Measurements from ENCODE around the gene MAX. TPM values are rescaled to one million over a fixed set of nuclear protein-coding genes. Genes with fewer than 3 reads are reported as not detected.

MAX gene
- total and polyA plus RNA-seq, 9 of the 15 experiments (the other 6 are each of a cell fraction or from before 2014, with no cell fraction given), result 15.4 to 96.5 (median 51.6) TPM

GRCh38 chr14:65057695-65058094 is 44.6 kb downstream of the MAX start:
- Histone ChIP-seq H3K9me3 (replicated peaks; ENCODE audit: control insufficient read depth, insufficient read depth, low read depth, low read length) (no peaks in the 10 kb centered on the region), H3K79me2 (ENCODE audit: control insufficient read depth, insufficient read depth, low read length) (no peaks in the 10 kb centered on the region), H3K4me3 (no peak overlapping the region), H3K4me2 (ENCODE audit: insufficient read depth, low read length) (no peak overlapping the region), H3K9me1 (ENCODE audit: control insufficient read depth, insufficient read depth, low read length) (no peaks in the 10 kb centered on the region), H2AFZ (ENCODE audit: low read depth, low read length) (no peak overlapping the region), H3K27me3 (ENCODE audit: control insufficient read depth in 2 of 2, insufficient read depth in 2 of 2, low read length in 2 of 2) (no peaks in the 10 kb centered on the region), H3K4me1 (replicated peaks in 1 of 2; ENCODE audit: control insufficient read depth in 2 of 2, insufficient read depth in 2 of 2, low read length in 2 of 2) (peaks cover 0 to 3% of the 10 kb centered on the region in 2 experiments; a peak in 3 of 5 replicates), H3K36me3 (ENCODE audit: control insufficient read depth, insufficient read depth, low read length) (peaks cover 48% of the 10 kb centered on the region; the same call in 2 of the 3 replicates), H3K27ac (ENCODE audit: extremely low read depth, low read depth, low read length) (peak overlapping the region; percentile 23; the same call in 2 of the 3 replicates), H4K20me1 (replicated peaks; ENCODE audit: control insufficient read depth, insufficient read depth, low read length) (no peaks in the 10 kb centered on the region), H3K9ac (ENCODE audit: insufficient read depth in 1 of 2, low read depth in 2 of 2, low read length in 2 of 2) (no peak overlapping the region)
- peak in 1 of 4 experiments; percentile 18 for DNase-seq (ENCODE audit: extremely low read depth in 1 of 4, low spot score in 3 of 4)
- peak; percentile 64 for ATAC-seq
- POLR2A ChIA-PET, result no interaction called here
- intact Hi-C loops (cut with micrococcal nuclease) (no loop called here), in situ Hi-C loops (cut with MboI) (no loop called here)
- peak; percentile 65 for FAIRE-seq
- peak; percentile 85 for TF ChIP-seq ZBTB17 (CRISPR knock-in tag; IDR thresholded peaks at IDR 0.05)
- peak in 1 of 2 experiments; percentile 58; a peak in 1 of 4 replicates for TF ChIP-seq MLLT1 (IDR thresholded peaks at IDR 0.05)
- no peak for TF ChIP-seq ZEB2 (IDR thresholded peaks at IDR 0.05)
- no peak for TF ChIP-seq NR2F6 (CRISPR knock-in tag; IDR thresholded peaks at IDR 0.05)
- 0 out of 2 replicates have a peak, but pooled peaks have one; percentile 40 for TF ChIP-seq KLF1 (tag; IDR thresholded peaks at IDR 0.05)
- no TSS peak for BruUV-seq (replicated peaks)
- CTCF ChIA-PET (ENCODE audit: low intra/inter-chr PET ratio), result no interaction called here

All from K562 (cell line).